Activated B cell treated with CpG ODN at 0.5 μM for 24 hours (primary cell): Measurements from ENCODE around the gene NKD2. TPM values are rescaled to one million over a fixed set of nuclear protein-coding genes. Genes with fewer than 3 reads are reported as not detected.

Experiments
- ATAC-seq: fragments of 200-7000 bp; cut with Tn5 transposase; one replicate; pipeline ENCODE4 v1.10.0; 2021; ENCODE audit warnings: low read depth, mild to moderate bottlenecking, moderate library complexity
- CTCF ChIA-PET: fragments of 350-600 bp; sonication (Branson Sonifier 250); formaldehyde crosslinking; loops from one replicate; lab custom pipeline; 2021; ENCODE audit warnings: antibody characterized with exemption; lab: Charles Lee
- POLR2A ChIA-PET: fragments of 350-600 bp; sonication (Branson Sonifier 250); formaldehyde crosslinking; loops from one replicate; lab custom pipeline; 2021; ENCODE audit warnings: antibody characterized with exemption; lab: Charles Lee
- DNase-seq: peaks from one replicate; pipeline ENCODE4 v3.0.0; 2022
- H3K27ac Mint-ChIP-seq: one replicate; pipeline ENCODE4 v1.8.0; 2020; ENCODE audit warnings: mixed read lengths
- H3K27me3 Mint-ChIP-seq: one replicate; pipeline ENCODE4 v1.8.0; 2021; ENCODE audit warnings: mixed read lengths
- H3K36me3 Mint-ChIP-seq: one replicate; pipeline ENCODE4 v1.8.0; 2021; ENCODE audit warnings: low read depth, mixed read lengths
- H3K4me1 Mint-ChIP-seq: one replicate; pipeline ENCODE4 v1.8.0; 2021; ENCODE audit warnings: mixed read lengths
- H3K4me3 Mint-ChIP-seq: one replicate; pipeline ENCODE4 v1.8.0; 2020; ENCODE audit warnings: mild to moderate bottlenecking, mixed read lengths
- H3K9me3 Mint-ChIP-seq: one replicate; pipeline ENCODE4 v1.8.0; 2020; ENCODE audit warnings: mixed read lengths
- CTCF ChIP-seq: fragments of 200-600 bp; IDR thresholded peaks from one replicate; pipeline ENCODE4 v1.8.0; 2022; ENCODE audit warnings: antibody characterized with exemption, mild to moderate bottlenecking
- intact Hi-C: fragments of 100-400 bp; cut with micrococcal nuclease; formaldehyde crosslinking; loops from one replicate; pipeline ENCODE4 v1.15.1; 2024
- total RNA-seq: library from RNA; stranded (reverse); gene quantifications from 2 replicates; pipeline ENCODE4 v1.2.3, GENCODE V29; 2022

The NKD2 gene
- total RNA-seq, 1 donor from 2014 or later: 0.16 TPM

GRCh38 chr5:1006656-1007071 lies 1.9 kb upstream of the NKD2 start:
- H3K9me3 Mint-ChIP-seq: no peaks in the 10 kb centered on the region
- intact Hi-C loops: loop anchor here (10.0 kb wide), 1 partner anchor 638 kb away; no protein-coding TSS in a partner anchor
- peaks cover 55% of the 10 kb centered on the region for H3K27me3 Mint-ChIP-seq
- ChIA-PET POLR2A (no interaction called here), CTCF (no interaction called here)
- ATAC-seq (no peak), DNase-seq (no peak)
- no peak overlapping the region for H3K4me3 Mint-ChIP-seq
- TF ChIP-seq CTCF: no peak
- peaks cover 18% of the 10 kb centered on the region for H3K4me1 Mint-ChIP-seq
- H3K36me3 Mint-ChIP-seq: no peaks in the 10 kb centered on the region
- H3K27ac Mint-ChIP-seq: no peak overlapping the region

- Mint-ChIP-seq H3K27me3 (peaks cover 56% of the 10 kb centered on the region), H3K4me3 (no peak overlapping the region), H3K4me1 (peaks cover 18% of the 10 kb centered on the region), H3K9me3 (no peaks in the 10 kb centered on the region), H3K27ac (no peak overlapping the region), H3K36me3 (no peaks in the 10 kb centered on the region)
- POLR2A ChIA-PET: interaction anchor here (0.7 kb wide), 1 partner anchor 530 kb away, joined by 3 read pairs; no protein-coding TSS in a partner anchor
- CTCF ChIA-PET: no interaction called here
- intact Hi-C loops: loop anchor here (10.0 kb wide), 1 partner anchor 638 kb away; no protein-coding TSS in a partner anchor
- no peak for TF ChIP-seq CTCF
- DNase-seq: no peak
- no peak for ATAC-seq
Measured at GRCh38 chr5:1007221-1007680, 1.4 kb upstream of the NKD2 start.

DNA sequence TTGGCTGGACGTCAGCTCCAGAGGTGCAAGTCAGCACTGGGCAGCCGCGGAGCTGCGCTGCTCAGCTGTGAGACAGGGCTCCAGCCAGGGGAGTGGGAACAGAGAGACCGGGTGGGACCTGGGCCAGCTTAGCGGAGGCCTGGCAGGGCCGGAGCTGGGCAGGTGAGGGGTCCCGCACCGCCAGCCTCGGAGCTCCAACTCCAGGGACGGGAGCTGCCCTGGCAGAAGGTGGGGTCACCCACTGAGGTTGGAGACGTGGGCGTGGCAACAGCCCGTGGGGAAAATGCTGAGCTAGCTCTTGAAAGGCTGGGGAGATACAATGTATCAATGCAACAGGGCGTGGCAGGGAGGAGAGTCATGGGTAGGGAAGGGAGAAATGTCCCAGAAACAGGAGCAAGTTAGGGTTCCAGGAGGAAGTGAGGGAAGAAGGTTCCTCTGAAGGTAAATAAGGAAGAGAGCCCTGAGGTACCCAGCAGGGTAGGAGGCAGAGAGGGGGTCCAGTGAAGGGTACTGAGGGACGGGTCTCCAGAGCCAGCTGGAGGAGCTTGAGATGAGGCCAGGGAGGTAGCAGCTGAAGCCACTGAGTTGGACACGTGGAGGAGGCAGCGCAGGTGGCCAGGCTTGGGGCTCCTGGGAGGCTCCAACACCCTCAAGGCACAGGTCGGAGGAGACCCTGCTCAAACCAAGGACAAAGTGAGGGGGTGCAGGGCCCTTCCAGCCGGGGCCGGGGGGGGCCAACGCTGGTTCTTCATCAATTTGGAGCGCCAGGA lies 736 bp upstream of the NKD2 start:
- ChIA-PET CTCF (no interaction called here), POLR2A (interaction anchor here (0.7 kb wide), 1 partner anchor 529 kb away, joined by 3 read pairs; no protein-coding TSS in a partner anchor)
- ATAC-seq (no peak), DNase-seq (no peak)
- Mint-ChIP-seq H3K4me3 (peak overlapping the region; percentile 42), H3K36me3 (no peaks in the 10 kb centered on the region), H3K27ac (no peak overlapping the region), H3K9me3 (no peaks in the 10 kb centered on the region), H3K4me1 (peaks cover 18% of the 10 kb centered on the region), H3K27me3 (peaks cover 55% of the 10 kb centered on the region)
- TF ChIP-seq CTCF: no peak
- intact Hi-C loops: loop anchor here (1.0 to 10.0 kb wide), 2 partner anchors 132 to 637 kb away; no protein-coding TSS in a partner anchor

GRCh38 chr5:1009359-1010180 lies 968 bp downstream of the NKD2 start:
- intact Hi-C loops: loop anchor here (10.0 kb wide), 1 partner anchor 635 kb away; no protein-coding TSS in a partner anchor
- ATAC-seq: no peak

More at GRCh38 chr5:1009359-1010180, 968 bp downstream of the NKD2 start:
- no peak for TF ChIP-seq CTCF
- no peak overlapping the region for H3K27ac Mint-ChIP-seq
- no peaks in the 10 kb centered on the region for H3K9me3 Mint-ChIP-seq
- no peaks in the 10 kb centered on the region for H3K36me3 Mint-ChIP-seq
- H3K4me1 Mint-ChIP-seq: peaks cover 13% of the 10 kb centered on the region
- CTCF ChIA-PET: interaction anchor here (1.4 kb wide), 1 partner anchor 131 kb away, joined by 10 read pairs; no protein-coding TSS in a partner anchor
- POLR2A ChIA-PET: no interaction called here
- peak; percentile 15 for DNase-seq
- peak overlapping the region; percentile 38 for H3K4me3 Mint-ChIP-seq
- H3K27me3 Mint-ChIP-seq: peaks cover 46% of the 10 kb centered on the region
